HepG2 (cell line): Measurements from ENCODE around the gene CCDC69.

Experiments used
- CTCF ChIP-seq: sonication (generic); formaldehyde crosslinking; IDR thresholded peaks from 2 replicates; pipeline ENCODE4 v1.5.0; 2020; ENCODE audit warnings: mild to moderate bottlenecking, missing genetic modification reagents, moderate library complexity
- JUND ChIP-seq: sonication (generic); formaldehyde crosslinking; IDR thresholded peaks from 2 replicates; pipeline ENCODE4 v1.8.0; 2022; ENCODE audit warnings: mild to moderate bottlenecking, missing genetic modification reagents
- POLR2AphosphoS5 ChIP-seq: IDR thresholded peaks from 2 replicates; pipeline ENCODE4 v1.6.1; 2012; ENCODE audit warnings: low read depth, low read length
- RXRB ChIP-seq: IDR thresholded peaks from 2 replicates; pipeline ENCODE4 v1.6.1; 2016; ENCODE audit warnings: borderline replicate concordance, missing genetic modification reagents, missing compliant biosample characterization
- SIN3A ChIP-seq: IDR thresholded peaks from 2 replicates; pipeline ENCODE4 v1.6.1; 2011; ENCODE audit warnings: low read depth, mild to moderate bottlenecking, control low read depth, low read length, borderline replicate concordance
- TCF7L2 ChIP-seq: IDR thresholded peaks from 2 replicates; pipeline ENCODE4 v1.6.1; 2011; ENCODE audit warnings: mild to moderate bottlenecking, low read depth, low read length, moderate library complexity
- TEAD2 ChIP-seq: sonication (generic); formaldehyde crosslinking; IDR thresholded peaks from 2 replicates; pipeline ENCODE4 v1.9.0; 2021; ENCODE audit warnings: missing genetic modification reagents
- ZFP36 ChIP-seq: fragments of 150-350 bp; IDR thresholded peaks from 2 replicates; pipeline ENCODE4 v1.6.1; 2018; ENCODE audit warnings: borderline replicate concordance, low read length, low read depth; ENCODE audit not compliant: partially characterized antibody
- ZNF430 ChIP-seq: sonication (generic); formaldehyde crosslinking; IDR thresholded peaks from 2 replicates; pipeline ENCODE4 v1.9.0; 2021; ENCODE audit warnings: mild to moderate bottlenecking, missing genetic modification reagents
- ZNF468 ChIP-seq: sonication (generic); formaldehyde crosslinking; IDR thresholded peaks from 2 replicates; pipeline ENCODE4 v1.8.0; 2022; ENCODE audit warnings: mild to moderate bottlenecking, moderate library complexity, missing genetic modification reagents
- ZNF530 ChIP-seq: sonication (generic); formaldehyde crosslinking; IDR thresholded peaks from 2 replicates; pipeline ENCODE4 v1.5.0; 2020; ENCODE audit warnings: low read depth, mild to moderate bottlenecking, missing genetic modification reagents
- ZNF569 ChIP-seq: sonication (generic); formaldehyde crosslinking; IDR thresholded peaks from 2 replicates; pipeline ENCODE4 v1.5.0; 2020; ENCODE audit warnings: mild to moderate bottlenecking, missing genetic modification reagents, moderate library complexity, borderline replicate concordance
- ZSCAN29 ChIP-seq: sonication (generic); formaldehyde crosslinking; conservative IDR thresholded peaks from 2 replicates; pipeline ENCODE4 v1.4.0; 2020; ENCODE audit warnings: mild to moderate bottlenecking, missing genetic modification reagents

- TF ChIP-seq ZFP36 (no peak), ZNF468 (CRISPR knock-in tag) (no peak), ZNF430 (CRISPR knock-in tag) (no peak), RXRB (CRISPR knock-in tag) (no peak), TEAD2 (CRISPR knock-in tag) (no peak), CTCF (CRISPR knock-in tag) (no peak), JUND (no peak), POLR2AphosphoS5 (no peak), ZSCAN29 (CRISPR knock-in tag) (no peak), ZNF530 (CRISPR knock-in tag) (no peak), ZNF569 (CRISPR knock-in tag) (no peak), SIN3A (no peak), TCF7L2 (no peak)
Measured at GRCh38 chr5:151264113-151264512, 40.2 kb upstream of the CCDC69 start.
